ENCODE data around the gene INTS4.

- TF ChIP-seq EZH2 (IDR thresholded peaks at IDR 0.05; ENCODE audit: borderline replicate concordance, insufficient read depth, low read depth, low read length, poor library complexity, severe bottlenecking) (no peak), CTCF (IDR thresholded peaks at IDR 0.05) (no peak)
These were observed 36.2 kb upstream of the INTS4 start for GRCh38 chr11:78030429-78031325.

Measured in B cell (primary cell).